OCI-LY3 (cell line): Measurements from ENCODE around the gene IGFBP7.

Source experiments
- EZH2phosphoT487 ChIP-seq: fragments of 200-600 bp; shearing (Covaris generic); IDR thresholded peaks from 2 replicates; pipeline ENCODE4 v1.6.1; 2018; ENCODE audit warnings: antibody characterized with exemption, mixed run types, low read depth
- TF ChIP-seq, protein P1 (sequence below): fragments of 200-600, 300-600 bp; sonication (generic); IDR thresholded peaks from 2 replicates; pipeline ENCODE4 v1.5.1; 2014; ENCODE audit warnings: antibody characterized with exemption, low read length, low read depth

DNA sequence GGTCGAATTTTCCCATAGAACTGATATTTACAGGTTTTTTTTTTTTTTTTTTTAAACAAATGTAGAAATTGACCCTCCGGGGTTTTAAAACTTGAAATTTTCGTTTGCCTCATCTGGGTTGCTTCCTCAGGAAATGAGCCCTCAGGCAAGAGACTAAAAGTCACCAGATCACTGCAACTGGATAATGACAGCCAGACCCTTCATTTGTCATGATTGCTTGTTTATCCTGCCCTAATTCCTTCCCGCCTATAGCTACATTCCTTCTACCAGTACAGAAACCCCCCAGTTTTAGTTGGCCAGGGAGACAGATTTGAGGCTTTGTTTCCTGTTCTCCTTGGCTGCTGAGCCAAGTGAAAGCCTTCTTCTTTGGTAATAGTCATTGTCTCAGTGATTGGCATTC, 44.0 kb upstream of the IGFBP7 start:
- TF ChIP-seq, protein P1, sequence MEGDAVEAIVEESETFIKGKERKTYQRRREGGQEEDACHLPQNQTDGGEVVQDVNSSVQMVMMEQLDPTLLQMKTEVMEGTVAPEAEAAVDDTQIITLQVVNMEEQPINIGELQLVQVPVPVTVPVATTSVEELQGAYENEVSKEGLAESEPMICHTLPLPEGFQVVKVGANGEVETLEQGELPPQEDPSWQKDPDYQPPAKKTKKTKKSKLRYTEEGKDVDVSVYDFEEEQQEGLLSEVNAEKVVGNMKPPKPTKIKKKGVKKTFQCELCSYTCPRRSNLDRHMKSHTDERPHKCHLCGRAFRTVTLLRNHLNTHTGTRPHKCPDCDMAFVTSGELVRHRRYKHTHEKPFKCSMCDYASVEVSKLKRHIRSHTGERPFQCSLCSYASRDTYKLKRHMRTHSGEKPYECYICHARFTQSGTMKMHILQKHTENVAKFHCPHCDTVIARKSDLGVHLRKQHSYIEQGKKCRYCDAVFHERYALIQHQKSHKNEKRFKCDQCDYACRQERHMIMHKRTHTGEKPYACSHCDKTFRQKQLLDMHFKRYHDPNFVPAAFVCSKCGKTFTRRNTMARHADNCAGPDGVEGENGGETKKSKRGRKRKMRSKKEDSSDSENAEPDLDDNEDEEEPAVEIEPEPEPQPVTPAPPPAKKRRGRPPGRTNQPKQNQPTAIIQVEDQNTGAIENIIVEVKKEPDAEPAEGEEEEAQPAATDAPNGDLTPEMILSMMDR = no peak
- TF ChIP-seq EZH2phosphoT487 = no peak
